ENCODE data around the gene GNGT2.
A peak's percentile ranks its signal among the peaks of the same experiment; 100 is the strongest.

GNGT2 gene

DNA sequence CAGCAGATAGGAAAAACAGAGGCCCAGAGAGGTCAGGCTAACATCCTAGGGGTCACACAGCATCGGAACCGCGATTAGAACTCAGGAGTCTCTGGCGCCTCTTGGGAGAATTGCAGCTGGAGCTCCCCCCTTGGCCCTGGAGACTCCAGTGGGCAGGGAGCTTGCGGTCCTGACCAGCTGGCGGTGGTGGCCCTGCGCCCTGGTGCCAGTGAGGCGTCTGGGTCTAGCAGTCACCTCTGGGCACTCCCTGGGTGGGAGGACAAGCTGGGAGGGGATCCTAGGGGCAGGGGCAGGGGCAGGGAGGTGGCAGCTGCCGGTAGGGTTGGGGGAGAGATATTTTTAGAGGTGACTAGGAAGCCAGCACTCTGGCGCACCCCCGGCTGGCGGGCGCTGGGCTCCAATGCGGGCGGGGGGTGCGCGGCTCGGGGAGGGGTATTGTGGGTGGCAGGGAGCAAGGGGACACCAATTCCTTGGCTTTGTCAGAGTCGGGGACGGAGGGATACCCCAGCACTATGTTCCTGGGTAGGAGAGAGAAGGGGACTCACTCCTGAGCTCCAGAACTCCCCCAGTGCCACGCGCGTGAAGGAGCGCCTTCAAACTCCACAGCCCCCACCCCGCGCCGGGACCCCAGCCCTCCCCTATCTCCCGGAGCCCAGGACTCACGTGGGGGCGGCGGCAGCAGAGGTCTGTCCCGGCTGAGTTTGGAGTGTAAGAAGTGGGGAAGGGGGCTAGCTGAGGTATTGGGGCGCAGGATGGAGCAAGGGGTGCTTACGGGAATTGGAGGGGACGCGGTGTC lies 19.6 kb upstream of the GNGT2 start:
- DNase-seq = peak in 2 of 58 donors; percentile 31 to 69

DNA sequence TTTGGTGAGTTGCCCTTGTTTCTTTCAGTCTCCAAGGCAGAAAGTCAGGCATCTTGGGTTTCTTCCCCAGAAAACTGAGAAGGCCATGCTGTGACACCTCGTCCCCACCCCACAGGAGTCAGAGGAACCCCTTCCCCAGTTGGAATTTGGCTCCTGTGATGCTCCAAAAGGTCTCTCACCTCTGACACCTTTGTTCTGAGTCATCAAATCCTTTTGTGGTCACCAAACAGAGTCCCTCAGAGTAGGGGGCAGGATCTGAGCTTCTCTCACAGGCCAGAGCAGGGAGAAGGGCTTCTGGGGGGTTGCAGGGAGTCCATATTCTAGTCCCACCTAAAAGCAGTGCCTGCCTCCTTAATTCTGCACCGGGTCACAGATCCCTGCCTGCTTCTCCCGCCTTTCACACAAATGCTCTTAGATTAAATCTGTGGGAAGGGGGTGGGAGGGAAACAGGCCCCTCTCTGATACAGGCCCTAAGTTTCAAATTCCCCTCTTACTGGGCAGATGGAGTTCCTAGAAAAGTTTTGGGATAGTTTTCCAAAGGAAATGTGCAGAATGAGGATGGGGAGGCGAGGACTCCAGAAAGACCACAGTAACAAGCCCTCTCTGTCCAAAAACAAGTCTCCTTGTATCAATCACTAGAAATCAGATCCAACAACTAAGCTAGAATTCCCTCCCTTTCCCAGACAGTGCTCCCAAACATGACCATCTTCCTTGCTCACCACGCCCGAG lies 18.9 kb upstream of the GNGT2 start:
- DNase-seq = no peak

- peak in 48 of 58 donors; percentile 4 to 83 (median 34) for DNase-seq
Measured at GRCh38 chr17:49227436-49228261, 17.3 kb upstream of the GNGT2 start.

- DNase-seq = no peak
Measured at GRCh38 chr17:49226771-49227435, 16.5 kb upstream of the GNGT2 start.

- no peak for DNase-seq
Measured at GRCh38 chr17:49225554-49226236, 15.3 kb upstream of the GNGT2 start.

DNA sequence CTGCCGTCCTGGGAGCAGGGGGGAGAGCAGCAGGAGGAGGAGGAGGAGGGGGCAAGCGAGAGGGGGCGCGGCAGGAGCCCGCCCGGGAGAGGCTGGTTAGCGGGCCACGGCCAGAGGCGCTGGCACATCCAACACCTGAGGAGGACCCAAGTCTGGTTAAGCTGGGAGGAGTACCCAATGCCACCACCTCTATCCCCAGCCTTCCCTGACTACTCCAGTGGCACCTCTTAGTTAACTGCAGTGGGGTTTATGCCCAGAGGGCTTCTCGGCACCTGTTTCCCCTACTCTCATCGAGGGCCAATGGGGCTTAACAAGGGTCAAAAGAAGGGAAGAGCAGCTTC lies 14.6 kb upstream of the GNGT2 start:
- no peak for DNase-seq

GRCh38 chr17:49224198-49224996 lies 14.0 kb upstream of the GNGT2 start:
- DNase-seq = no peak

- DNase-seq = peak in 29 of 58 donors; percentile 2 to 65 (median 17)
Measured at GRCh38 chr17:49223517-49224197, 13.3 kb upstream of the GNGT2 start.

DNA sequence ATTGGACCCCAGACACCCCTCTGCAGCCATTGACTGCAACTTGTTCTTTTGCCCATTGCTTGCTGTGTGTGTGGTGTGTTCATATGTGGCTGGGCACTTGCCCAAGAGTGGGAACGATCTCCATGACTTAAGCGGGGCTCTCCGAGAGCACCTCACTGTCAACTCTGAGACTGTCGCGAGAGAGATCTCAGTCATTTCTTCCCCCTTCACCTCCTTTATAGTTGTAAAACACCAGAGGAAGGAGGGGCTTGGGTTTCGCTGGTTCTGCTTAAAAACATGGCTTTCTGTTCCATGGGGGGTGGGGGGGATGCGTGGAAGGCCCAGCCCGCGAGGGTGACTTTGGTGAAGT lies 12.8 kb upstream of the GNGT2 start:
- DNase-seq = no peak

DNA sequence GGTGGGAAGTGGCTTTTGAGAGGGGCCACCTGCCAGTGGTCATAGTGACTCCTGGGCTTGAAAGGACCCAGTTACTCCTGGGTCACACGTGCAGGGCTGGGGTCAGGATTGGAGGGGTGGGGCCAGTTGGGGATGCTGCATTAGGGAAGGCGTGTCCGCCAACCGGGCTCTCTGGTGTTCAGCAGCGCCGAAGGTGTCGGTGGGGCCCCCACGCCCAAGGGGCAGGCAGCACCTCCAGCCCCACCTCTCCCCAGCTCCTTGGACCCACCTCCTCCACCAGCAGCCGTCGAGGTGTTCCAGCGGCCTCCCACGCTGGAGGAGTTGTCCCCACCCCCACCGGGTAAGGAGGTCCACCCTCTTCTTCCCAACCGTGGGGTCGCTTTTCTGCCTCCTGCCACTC lies 9.6 kb upstream of the GNGT2 start:
- DNase-seq = no peak

DNA sequence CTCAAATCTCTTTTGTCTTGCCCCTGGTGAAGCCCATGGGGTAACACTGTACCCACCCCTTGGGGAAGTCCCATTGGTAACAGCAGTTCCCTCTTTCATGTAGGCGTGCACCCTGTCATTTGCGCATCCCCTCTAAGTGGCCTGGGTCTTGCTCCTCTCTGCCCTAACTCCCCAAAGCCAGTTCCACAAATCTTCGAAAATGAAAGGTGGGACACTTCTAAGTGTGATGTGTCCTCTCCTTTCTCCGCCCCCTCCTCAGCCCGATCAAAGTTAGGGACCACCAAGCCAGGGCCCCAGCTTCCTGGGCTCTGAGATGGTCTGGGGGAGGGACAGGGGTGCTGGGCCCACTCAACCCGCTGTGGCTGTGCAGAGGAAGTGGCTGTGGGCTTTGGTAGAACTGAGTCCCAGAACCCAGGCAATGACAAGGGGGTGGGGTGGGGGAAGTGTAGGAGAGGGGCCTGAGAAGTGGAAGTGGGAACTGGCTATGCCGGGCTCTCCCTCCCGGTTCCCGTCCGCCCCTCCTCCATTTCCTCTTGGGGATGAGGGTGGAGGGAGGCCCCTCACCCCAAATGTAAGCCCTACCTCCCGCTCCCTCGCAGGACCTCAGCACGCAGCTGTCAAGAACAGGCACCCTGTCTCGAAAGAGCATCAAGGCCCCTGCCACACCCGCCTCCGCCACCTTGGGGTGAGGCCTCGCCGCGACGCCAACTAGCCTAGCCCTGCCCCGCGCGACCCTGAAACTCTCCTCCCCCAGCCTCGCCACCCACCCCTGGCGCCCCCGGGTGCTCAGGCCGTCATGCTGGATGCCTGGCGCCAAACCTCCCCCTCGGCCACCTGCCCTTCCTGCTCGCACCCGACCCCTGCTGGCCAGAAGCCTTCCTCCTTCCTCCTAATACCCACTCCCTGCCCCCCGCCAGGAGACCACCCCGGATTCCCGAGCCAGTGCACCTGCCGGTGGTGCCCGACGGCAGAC lies 8.9 kb upstream of the GNGT2 start:
- peak in 8 of 58 donors; percentile 9 to 23 (median 14) for DNase-seq

DNA sequence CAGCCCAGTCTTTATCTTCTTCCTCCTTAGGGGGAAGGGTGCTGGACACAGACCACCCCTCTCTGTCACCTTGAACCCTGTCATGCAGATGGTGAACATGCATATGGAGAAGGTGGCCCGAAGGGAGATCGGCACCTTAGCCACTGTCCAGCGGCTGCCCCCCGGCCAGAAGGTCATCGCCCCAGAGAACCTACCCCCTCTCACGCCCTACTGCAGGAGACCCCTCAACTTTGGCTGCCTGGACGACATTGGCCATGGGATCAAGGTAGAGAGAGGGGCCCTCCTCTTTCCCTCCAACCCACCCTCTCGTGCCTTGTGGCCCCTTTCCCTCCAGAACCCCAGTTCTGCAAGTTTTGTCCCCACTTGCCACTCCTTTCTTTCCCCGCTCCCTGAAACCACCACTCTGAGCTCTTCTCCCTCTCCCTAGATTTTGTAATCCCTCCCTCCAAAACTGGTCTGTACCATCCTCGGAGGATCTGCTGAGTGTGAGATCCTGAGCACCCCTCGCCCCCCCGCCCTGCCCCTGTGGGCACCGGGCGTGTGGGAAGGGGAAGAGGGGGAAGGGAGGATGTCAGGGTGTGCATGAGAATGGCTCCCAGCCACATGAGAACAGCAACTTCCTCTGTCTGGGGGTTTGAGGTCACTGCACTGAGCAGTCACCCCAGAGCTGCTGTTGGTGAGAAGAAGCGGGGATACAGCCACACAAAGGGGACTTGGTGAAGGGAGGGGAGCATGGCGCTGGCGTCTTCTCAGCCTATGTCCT lies 7.5 kb upstream of the GNGT2 start:
- DNase-seq = peak in 24 of 58 donors; percentile 11 to 64 (median 29)

DNA sequence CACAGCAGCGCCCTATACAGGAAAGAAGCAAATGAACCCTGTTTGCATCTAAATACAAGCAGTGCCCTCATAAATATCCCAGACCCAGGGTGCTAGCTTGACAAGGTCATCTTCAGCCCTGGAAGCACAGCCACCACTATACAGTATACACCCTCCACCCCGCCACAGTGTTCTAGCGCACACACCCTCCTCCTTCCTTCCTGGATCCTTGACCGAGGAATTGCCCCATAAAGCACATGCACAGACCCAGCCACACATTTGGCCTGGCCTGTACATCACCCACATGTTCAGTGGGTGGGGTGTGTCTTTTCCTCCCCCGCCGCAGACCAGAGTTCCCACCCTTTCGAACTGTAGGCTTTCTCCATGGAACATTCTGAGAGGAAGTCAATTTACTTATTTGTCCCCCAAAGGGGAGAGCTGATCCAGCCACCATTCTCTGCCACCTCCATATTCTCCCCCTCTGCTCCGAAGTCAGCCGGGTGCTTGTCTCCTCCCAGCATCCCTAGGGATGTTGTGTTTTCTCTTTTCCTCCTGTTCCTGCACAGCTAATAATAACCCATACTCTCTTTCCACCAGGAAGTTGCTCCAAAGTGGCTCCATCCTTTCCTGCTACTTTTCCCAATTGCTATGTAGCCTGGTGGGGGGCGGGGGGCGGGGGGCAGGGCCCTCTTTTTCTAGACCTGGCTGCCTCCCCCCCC lies 6.7 kb upstream of the GNGT2 start:
- DNase-seq = peak in 10 of 58 donors; percentile 6 to 59 (median 23)

DNA sequence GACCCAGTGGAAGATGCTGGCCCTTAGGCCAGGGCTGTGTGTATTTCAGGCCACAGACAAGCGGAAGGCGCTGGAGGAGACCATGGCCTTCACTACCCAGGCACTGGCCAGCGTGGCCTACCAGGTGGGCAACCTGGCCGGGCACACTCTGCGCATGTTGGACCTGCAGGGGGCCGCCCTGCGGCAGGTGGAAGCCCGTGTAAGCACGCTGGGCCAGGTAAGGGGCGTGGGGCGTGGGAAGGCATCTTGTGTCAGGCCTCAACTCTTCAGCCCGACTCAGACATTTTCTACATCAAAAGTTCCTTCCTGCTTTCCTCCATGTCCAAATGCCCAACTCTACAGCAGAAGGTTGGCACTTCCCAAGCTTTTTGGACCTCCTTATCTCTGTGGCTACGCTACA lies 6.1 kb upstream of the GNGT2 start:
- DNase-seq = no peak

DNA sequence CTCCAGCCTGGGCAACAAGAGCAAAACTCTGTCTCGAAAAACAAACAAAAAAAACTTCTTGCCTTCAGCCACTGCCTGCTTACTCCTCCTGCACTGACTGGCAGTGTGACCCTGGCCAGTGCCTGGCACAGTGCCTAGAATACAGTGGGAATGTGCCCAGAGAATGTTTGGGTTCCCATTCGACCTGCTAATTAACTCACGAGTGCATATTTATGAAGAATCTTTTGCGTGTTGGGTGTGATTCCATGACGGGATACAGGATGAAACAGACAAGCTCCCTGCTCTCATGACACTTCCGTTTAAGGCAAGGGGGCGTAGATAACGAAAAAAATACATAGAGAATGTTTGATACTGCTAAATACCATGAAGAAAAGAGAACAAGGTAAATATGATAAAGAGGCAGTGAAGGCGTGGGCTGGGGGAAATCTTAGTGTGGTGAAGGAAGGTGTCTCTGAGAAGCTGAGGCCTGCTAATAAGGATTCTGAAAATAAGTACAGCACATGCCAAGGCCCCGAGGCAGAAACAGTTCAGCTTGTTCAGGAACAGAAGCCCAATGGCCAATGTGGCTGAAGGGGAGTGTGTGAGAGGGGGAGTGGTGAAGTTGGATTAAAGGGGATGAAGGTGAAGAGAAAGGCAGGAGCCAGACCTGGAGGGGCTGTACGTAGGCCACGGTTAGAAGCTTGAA lies 4.4 kb upstream of the GNGT2 start:
- peak in 6 of 58 donors; percentile 9 to 33 (median 20) for DNase-seq

DNA sequence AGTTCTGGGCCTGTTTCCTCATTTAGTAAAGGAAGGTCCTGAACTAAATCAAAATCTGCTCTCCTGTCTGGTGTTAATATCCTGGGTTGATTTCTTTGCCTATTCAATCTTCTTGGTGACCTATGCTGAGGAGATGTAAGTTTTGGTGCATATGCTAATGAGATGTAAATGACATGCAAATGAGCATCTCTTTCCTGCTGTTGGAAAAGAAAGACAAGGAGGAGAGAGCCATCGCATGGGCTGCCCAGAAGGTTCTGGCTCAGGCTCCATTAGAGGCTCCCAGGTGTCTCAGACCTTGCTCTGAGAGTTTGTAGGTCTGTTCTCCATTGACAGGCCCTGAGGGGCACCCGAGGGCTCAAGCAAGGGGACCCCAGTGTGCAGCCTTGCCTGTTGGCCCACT lies 3.5 kb upstream of the GNGT2 start:
- no peak for DNase-seq

Measured in anterior cingulate cortex (tissue), 58 donors.